Right atrium auricular region (tissue), 2 donors: ENCODE measurements around the gene GATA6. TPM values are rescaled to one million over a fixed set of nuclear protein-coding genes. Genes with fewer than 3 reads are reported as not detected.

Source experiments
- DNase-seq: peaks from one replicate; pipeline ENCODE4 v3.0.0-alpha.2; 2019; ENCODE audit warnings: low spot score
- H3K27ac ChIP-seq, 2 donors: fragments of 200-600 bp; sonication (generic); 1 replicate in 1 of 2; 2 replicates in 1 of 2; pipeline ENCODE4 v1.5.1; 2016 to 2019
- H3K27me3 ChIP-seq, 2 donors: fragments of 200-600 bp; sonication (generic); one replicate each; pipeline versions ENCODE4 v1.5.1 to v1.6.0; 2017 to 2019
- H3K36me3 ChIP-seq: fragments of 200-600 bp; sonication (generic); one replicate; pipeline ENCODE4 v1.5.1; 2016
- H3K4me1 ChIP-seq, 2 donors: fragments of 200-600 bp; sonication (generic); one replicate each; pipeline versions ENCODE4 v1.5.1 to v1.6.0; 2017 to 2019
- H3K4me3 ChIP-seq, 2 donors: fragments of 200-600 bp; sonication (generic); 1 replicate in 1 of 2; 2 replicates in 1 of 2; pipeline ENCODE4 v1.5.1; 2017 to 2019; ENCODE audit warnings: mild to moderate bottlenecking in 1 of 2, moderate library complexity in 1 of 2
- H3K9me3 ChIP-seq, 2 donors: fragments of 200-600 bp; sonication (generic); one replicate each; pipeline ENCODE4 v1.5.1; 2019
- CTCF ChIP-seq, 2 donors: fragments of 200-600 bp; sonication (generic); IDR thresholded peaks; one replicate each; pipeline ENCODE4 v1.5.1; 2019; ENCODE audit warnings: antibody characterized with exemption in 2 of 2
- total RNA-seq, 2 donors: library from RNA; depleted of rRNA; stranded (reverse); fragments of >200 nt; gene quantifications; one replicate each; pipeline ENCODE4 v1.1.0, GENCODE V29; 2016

GATA6 gene
- total RNA-seq, 2 donors from 2014 or later = 88.7 to 95.5 TPM

GRCh38 chr18:22163416-22164161 lies 5.8 kb upstream of the GATA6 start:
- TF ChIP-seq CTCF (IDR thresholded peaks at IDR 0.05) = no peak
- Histone ChIP-seq H3K9me3 (no peaks in the 10 kb centered on the region), H3K27me3 (no peaks in the 10 kb centered on the region), H3K4me3 (no peak overlapping the region), H3K27ac (peak overlapping the region; percentile 99 to 100), H3K36me3 (no peaks in the 10 kb centered on the region), H3K4me1 (peaks cover 0 to 37% of the 10 kb centered on the region in 2 donors)
- DNase-seq = no peak

- no peak for DNase-seq
- no peak for TF ChIP-seq CTCF (IDR thresholded peaks at IDR 0.05)
- Histone ChIP-seq H3K36me3 (no peaks in the 10 kb centered on the region), H3K27me3 (no peaks in the 10 kb centered on the region), H3K27ac (peak overlapping the region; percentile 99 to 100), H3K4me3 (peak overlapping the region; percentile 87 to 95), H3K9me3 (no peaks in the 10 kb centered on the region), H3K4me1 (peaks cover 0 to 44% of the 10 kb centered on the region in 2 donors)
Observed at GRCh38 chr18:22164337-22165048, 4.9 kb upstream of the GATA6 start.

- peak overlapping the region; percentile 87 to 95 for H3K4me3 ChIP-seq
- peaks cover 0 to 44% of the 10 kb centered on the region in 2 donors for H3K4me1 ChIP-seq
- H3K9me3 ChIP-seq = no peaks in the 10 kb centered on the region
- no peaks in the 10 kb centered on the region for H3K27me3 ChIP-seq
- no peak for DNase-seq
- TF ChIP-seq CTCF (IDR thresholded peaks at IDR 0.05) = no peak
- no peaks in the 10 kb centered on the region for H3K36me3 ChIP-seq
- H3K27ac ChIP-seq = peak overlapping the region; percentile 99 to 100
Observed at GRCh38 chr18:22165049-22165602, 4.3 kb upstream of the GATA6 start.

- no peaks in the 10 kb centered on the region for H3K9me3 ChIP-seq
- peak overlapping the region; percentile 87 to 95 for H3K4me3 ChIP-seq
- peak overlapping the region; percentile 99 to 100 for H3K27ac ChIP-seq
- H3K36me3 ChIP-seq = no peaks in the 10 kb centered on the region
- H3K4me1 ChIP-seq = peaks cover 0 to 44% of the 10 kb centered on the region in 2 donors
- no peaks in the 10 kb centered on the region for H3K27me3 ChIP-seq
- DNase-seq = no peak
- TF ChIP-seq CTCF (IDR thresholded peaks at IDR 0.05) = no peak
Observed at GRCh38 chr18:22165603-22166068, 3.8 kb upstream of the GATA6 start.

- no peak for TF ChIP-seq CTCF (IDR thresholded peaks at IDR 0.05)
Observed at GRCh38 chr18:22166069-22166950, 3.1 kb upstream of the GATA6 start.

More at GRCh38 chr18:22166069-22166950, 3.1 kb upstream of the GATA6 start:
- Histone ChIP-seq H3K27ac (peak overlapping the region; percentile 99 to 100), H3K9me3 (no peaks in the 10 kb centered on the region), H3K27me3 (no peaks in the 10 kb centered on the region), H3K4me3 (peak overlapping the region; percentile 87 to 95), H3K4me1 (peaks cover 0 to 44% of the 10 kb centered on the region in 2 donors), H3K36me3 (peaks cover 4% of the 10 kb centered on the region)
- DNase-seq = peak; percentile 80
